ENCODE data around the gene ZBTB7C. TPM values are rescaled to one million over a fixed set of nuclear protein-coding genes. Genes with fewer than 3 reads are reported as not detected.

ZBTB7C gene
- total RNA-seq, 3 donors from 2014 or later: 5.6 to 26.5 (median 6.1) TPM

- H3K9me3 ChIP-seq: no peaks in the 10 kb centered on the region
- H3K4me1 ChIP-seq: peaks cover 0 to 18% of the 10 kb centered on the region in 2 donors
- H3K27me3 ChIP-seq: no peaks in the 10 kb centered on the region
- H3K4me3 ChIP-seq: no peak overlapping the region
- intact Hi-C loops (cut with DNase I; ENCODE audit: low total_unique reads): loop anchor here (5.0 kb wide), 1 partner anchor 419 kb away; no protein-coding TSS in a partner anchor
- peak; percentile 56 to 65 for DNase-seq (ENCODE audit: low spot score in 2 of 2)
- peak overlapping the region; percentile 86 to 87 for H3K27ac ChIP-seq
- TF ChIP-seq CTCF (IDR thresholded peaks at IDR 0.05): no peak
- TF ChIP-seq POLR2A (IDR thresholded peaks at IDR 0.05): no peak
- TF ChIP-seq POLR2AphosphoS5 (IDR thresholded peaks at IDR 0.05): no peak
- H3K36me3 ChIP-seq: no peaks in the 10 kb centered on the region
Measured at GRCh38 chr18:48028696-48029095, 380.5 kb downstream of the ZBTB7C start.

GRCh38 chr18:48028081-48028480, 381.1 kb downstream of the ZBTB7C start:
- Histone ChIP-seq H3K27ac (peak overlapping the region; percentile 86 to 87), H3K4me1 (peaks cover 0 to 18% of the 10 kb centered on the region in 2 donors), H3K27me3 (no peaks in the 10 kb centered on the region), H3K4me3 (no peak overlapping the region), H3K36me3 (no peaks in the 10 kb centered on the region), H3K9me3 (no peaks in the 10 kb centered on the region)
- no peak for TF ChIP-seq CTCF (IDR thresholded peaks at IDR 0.05)
- TF ChIP-seq POLR2AphosphoS5 (IDR thresholded peaks at IDR 0.05): no peak
- TF ChIP-seq POLR2A (IDR thresholded peaks at IDR 0.05): no peak
- intact Hi-C loops (cut with DNase I; ENCODE audit: low total_unique reads): loop anchor here (5.0 kb wide), 1 partner anchor 419 kb away; no protein-coding TSS in a partner anchor
- no peak for DNase-seq (ENCODE audit: low spot score in 2 of 2)

GRCh38 chr18:48027401-48027963, 381.7 kb downstream of the ZBTB7C start:
- Histone ChIP-seq H3K9me3 (no peaks in the 10 kb centered on the region), H3K4me3 (no peak overlapping the region), H3K36me3 (no peaks in the 10 kb centered on the region), H3K4me1 (peaks cover 0 to 18% of the 10 kb centered on the region in 2 donors), H3K27me3 (no peaks in the 10 kb centered on the region), H3K27ac (peak overlapping the region; percentile 86 to 87)
- peak in 2 of 3 donors; percentile 22 to 52 for TF ChIP-seq POLR2AphosphoS5 (IDR thresholded peaks at IDR 0.05)
- no peak for TF ChIP-seq CTCF (IDR thresholded peaks at IDR 0.05)
- TF ChIP-seq POLR2A (IDR thresholded peaks at IDR 0.05): no peak
- peak in 1 of 2 donors; percentile 64 for DNase-seq (ENCODE audit: low spot score in 2 of 2)
- intact Hi-C loops (cut with DNase I; ENCODE audit: low total_unique reads): loop anchor here (5.0 kb wide), 1 partner anchor 420 kb away; no protein-coding TSS in a partner anchor

- intact Hi-C loops (cut with DNase I; ENCODE audit: low total_unique reads): loop anchor here (5.0 kb wide), 1 partner anchor 421 kb away; no protein-coding TSS in a partner anchor
- no peak for DNase-seq (ENCODE audit: low spot score in 2 of 2)
Measured at GRCh38 chr18:48026216-48026615, 383.0 kb downstream of the ZBTB7C start.

More at GRCh38 chr18:48026216-48026615, 383.0 kb downstream of the ZBTB7C start:
- H3K27me3 ChIP-seq: no peaks in the 10 kb centered on the region
- H3K4me1 ChIP-seq: peaks cover 0 to 18% of the 10 kb centered on the region in 2 donors
- peak overlapping the region; percentile 41 to 48 for H3K27ac ChIP-seq
- no peak for TF ChIP-seq POLR2A (IDR thresholded peaks at IDR 0.05)
- TF ChIP-seq POLR2AphosphoS5 (IDR thresholded peaks at IDR 0.05): no peak
- no peak for TF ChIP-seq CTCF (IDR thresholded peaks at IDR 0.05)
- H3K4me3 ChIP-seq: no peak overlapping the region
- H3K9me3 ChIP-seq: no peaks in the 10 kb centered on the region
- no peaks in the 10 kb centered on the region for H3K36me3 ChIP-seq
